ENCODE measurements around the gene ZBTB16.

The ZBTB16 gene

DNA sequence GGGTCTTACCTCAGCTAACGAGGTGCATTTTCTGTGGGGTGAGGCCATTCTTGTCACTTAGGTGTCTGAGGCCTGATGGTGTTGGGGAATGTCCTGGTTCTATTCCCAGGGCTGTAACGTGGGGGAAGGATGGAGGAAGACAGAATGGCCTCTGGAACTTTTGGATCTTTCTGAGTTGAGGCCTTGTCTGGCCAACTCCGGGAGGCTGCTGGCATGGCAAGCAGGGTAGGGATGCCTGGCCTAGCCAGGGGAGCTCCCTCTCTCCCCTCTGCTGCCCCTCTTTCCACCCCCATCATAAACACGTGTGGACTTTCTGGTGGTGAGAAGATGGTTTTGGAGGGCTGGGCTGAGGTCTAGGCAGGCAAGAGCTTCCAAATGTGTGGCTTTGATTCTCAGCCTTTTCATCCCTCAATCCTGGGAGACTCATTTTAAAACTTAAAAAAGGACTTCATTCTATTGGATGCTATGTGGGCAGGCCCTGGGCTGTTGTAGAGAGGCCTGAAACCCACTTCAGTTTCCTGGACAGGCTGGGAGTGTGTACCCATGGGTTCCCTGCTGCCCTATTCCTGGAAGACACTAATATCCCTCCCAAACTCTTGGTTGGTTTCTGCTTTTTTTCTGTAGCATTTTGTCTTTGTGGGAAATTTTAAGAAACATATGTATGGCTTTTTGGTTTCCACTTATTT lies 30.9 kb downstream of the ZBTB16 start:
- Histone ChIP-seq H3K4me1 (ENCODE audit: control insufficient read depth, low read depth, low read length) (no peaks in the 10 kb centered on the region), H3K79me2 (ENCODE audit: control insufficient read depth, insufficient read depth, low read length) (no peaks in the 10 kb centered on the region), H2BK5ac (ENCODE audit: low read length) (no peak overlapping the region), H3K79me1 (ENCODE audit: low read length) (no peaks in the 10 kb centered on the region), H2AK5ac (ENCODE audit: low read length) (no peak overlapping the region), H3K18ac (ENCODE audit: low read length) (no peak overlapping the region), H3K36me3 (ENCODE audit: control insufficient read depth, insufficient read depth, low read length) (no peaks in the 10 kb centered on the region), H3K9ac (ENCODE audit: low read length) (no peak overlapping the region), H3K4me3 (ENCODE audit: low read length) (no peak overlapping the region), H3K23ac (ENCODE audit: low read length) (no peak overlapping the region), H3K4me2 (ENCODE audit: low read length) (no peak overlapping the region), H3K27ac (ENCODE audit: low read depth, low read length) (no peak overlapping the region), H4K8ac (ENCODE audit: low read depth, low read length) (no peak overlapping the region), H3K56ac (ENCODE audit: low read length) (no peak overlapping the region), H2BK15ac (replicated peaks; ENCODE audit: low read depth) (no peak overlapping the region), H4K5ac (ENCODE audit: low read length) (no peak overlapping the region), H3K4ac (ENCODE audit: low read depth, low read length) (no peak overlapping the region), H2BK120ac (ENCODE audit: low read depth, low read length) (no peak overlapping the region), H3K27me3 (ENCODE audit: insufficient read depth, low read length, poor library complexity) (no peaks in the 10 kb centered on the region)
- no CpG with 5 or more reads among the region's 4 CpGs for WGBS (ENCODE audit: extremely low coverage, insufficient coverage, low lambda C conversion rate)
- no peak for DNase-seq

DNA sequence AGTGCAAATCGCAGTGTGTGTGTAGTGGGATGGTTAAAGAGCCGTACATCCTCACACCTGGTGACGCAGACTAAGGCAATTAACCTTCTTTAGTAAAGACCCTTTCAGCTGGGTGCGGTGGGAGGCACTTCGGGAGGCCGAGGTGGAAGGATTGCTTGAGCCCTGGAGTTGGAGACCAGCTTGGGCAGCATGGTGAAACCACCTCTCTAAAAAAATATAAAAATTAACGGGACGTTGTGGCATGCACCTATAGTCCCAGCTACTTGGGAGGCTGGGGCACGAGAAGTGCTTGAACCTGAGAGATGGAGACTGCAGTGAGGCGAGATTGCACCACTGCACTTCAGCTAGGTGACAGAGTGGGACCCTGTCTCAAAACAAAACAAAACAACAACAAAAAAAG lies 31.5 kb downstream of the ZBTB16 start:
- Histone ChIP-seq H3K36me3 (ENCODE audit: control insufficient read depth, insufficient read depth, low read length) (no peaks in the 10 kb centered on the region), H3K4me2 (ENCODE audit: low read length) (no peak overlapping the region), H3K4me1 (ENCODE audit: control insufficient read depth, low read depth, low read length) (peaks cover 2% of the 10 kb centered on the region), H3K56ac (ENCODE audit: low read length) (no peak overlapping the region), H3K27ac (ENCODE audit: low read depth, low read length) (no peak overlapping the region), H3K79me2 (ENCODE audit: control insufficient read depth, insufficient read depth, low read length) (no peaks in the 10 kb centered on the region), H2BK120ac (ENCODE audit: low read depth, low read length) (no peak overlapping the region), H3K4ac (ENCODE audit: low read depth, low read length) (no peak overlapping the region), H2AK5ac (ENCODE audit: low read length) (no peak overlapping the region), H2BK15ac (replicated peaks; ENCODE audit: low read depth) (no peak overlapping the region), H3K23ac (ENCODE audit: low read length) (no peak overlapping the region), H3K27me3 (ENCODE audit: insufficient read depth, low read length, poor library complexity) (no peaks in the 10 kb centered on the region), H4K8ac (ENCODE audit: low read depth, low read length) (no peak overlapping the region), H2BK5ac (ENCODE audit: low read length) (no peak overlapping the region), H3K4me3 (ENCODE audit: low read length) (no peak overlapping the region), H3K9ac (ENCODE audit: low read length) (no peak overlapping the region), H3K79me1 (ENCODE audit: low read length) (no peaks in the 10 kb centered on the region), H3K18ac (ENCODE audit: low read length) (no peak overlapping the region), H4K5ac (ENCODE audit: low read length) (no peak overlapping the region)
- WGBS (ENCODE audit: extremely low coverage, insufficient coverage, low lambda C conversion rate), result no CpG with 5 or more reads among the region's 10 CpGs
- no peak for DNase-seq

DNA sequence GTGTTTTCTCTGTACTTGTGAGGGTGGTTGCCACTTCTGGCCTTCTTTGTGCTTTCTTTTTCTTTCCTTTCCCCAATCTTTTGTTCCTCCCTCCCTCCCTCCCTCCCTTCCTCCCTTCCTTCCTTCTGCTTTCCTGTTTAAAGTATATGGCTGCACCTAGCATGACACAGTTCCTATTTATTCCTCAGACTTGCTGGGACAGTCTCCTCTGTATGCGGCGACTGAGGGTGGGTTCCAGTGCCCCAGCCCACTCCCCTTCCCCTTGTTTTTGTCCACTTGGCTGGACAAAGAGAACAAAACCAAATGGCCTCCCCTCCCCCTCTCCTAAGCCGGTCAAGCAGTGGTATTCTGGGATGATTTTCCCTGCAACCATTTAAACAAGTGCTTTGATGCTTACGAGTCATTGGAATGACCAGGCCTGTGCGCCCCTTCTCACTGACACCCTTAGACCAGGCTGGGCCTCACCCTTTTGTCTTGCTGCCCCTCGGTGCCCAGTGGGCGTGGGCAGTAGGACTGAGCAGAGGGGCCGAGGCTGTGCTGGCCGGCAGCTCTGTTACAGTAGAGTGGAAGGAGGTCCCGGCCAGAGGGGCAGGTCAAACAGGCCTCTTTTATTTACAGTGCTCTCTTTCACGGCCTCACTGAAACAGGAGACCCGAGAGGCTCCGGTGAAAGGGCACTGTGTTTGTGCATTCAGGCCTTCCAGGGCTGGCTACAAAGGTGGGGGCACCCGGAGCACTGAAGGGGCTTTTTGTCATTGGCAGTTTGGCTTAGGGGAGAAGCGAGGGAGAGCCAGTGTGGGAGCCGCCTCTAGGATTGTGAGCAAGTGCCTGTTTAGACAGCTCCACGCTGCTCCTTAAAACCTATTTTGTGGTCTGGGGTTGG lies 32.2 kb downstream of the ZBTB16 start:
- H3K23ac ChIP-seq (ENCODE audit: low read length), result no peak overlapping the region
- no peak overlapping the region for H2BK15ac ChIP-seq (replicated peaks; ENCODE audit: low read depth)
- H3K18ac ChIP-seq (ENCODE audit: low read length), result no peak overlapping the region
- no peak overlapping the region for H3K27ac ChIP-seq (ENCODE audit: low read depth, low read length)
- no peak overlapping the region for H3K56ac ChIP-seq (ENCODE audit: low read length)
- no peak overlapping the region for H2AK5ac ChIP-seq (ENCODE audit: low read length)
- no peak overlapping the region for H2BK120ac ChIP-seq (ENCODE audit: low read depth, low read length)
- H3K4me1 ChIP-seq (ENCODE audit: control insufficient read depth, low read depth, low read length), result peaks cover 2% of the 10 kb centered on the region
- H4K8ac ChIP-seq (ENCODE audit: low read depth, low read length), result no peak overlapping the region
- H4K5ac ChIP-seq (ENCODE audit: low read length), result no peak overlapping the region
- H3K4me3 ChIP-seq (ENCODE audit: low read length), result no peak overlapping the region
- no peak overlapping the region for H2BK5ac ChIP-seq (ENCODE audit: low read length)
- no peaks in the 10 kb centered on the region for H3K27me3 ChIP-seq (ENCODE audit: insufficient read depth, low read length, poor library complexity)
- no peak overlapping the region for H3K4ac ChIP-seq (ENCODE audit: low read depth, low read length)
- no peak for DNase-seq
- no peaks in the 10 kb centered on the region for H3K79me2 ChIP-seq (ENCODE audit: control insufficient read depth, insufficient read depth, low read length)
- no peaks in the 10 kb centered on the region for H3K79me1 ChIP-seq (ENCODE audit: low read length)
- H3K36me3 ChIP-seq (ENCODE audit: control insufficient read depth, insufficient read depth, low read length), result no peaks in the 10 kb centered on the region
- no CpG with 5 or more reads among the region's 17 CpGs for WGBS (ENCODE audit: extremely low coverage, insufficient coverage, low lambda C conversion rate)
- no peak overlapping the region for H3K4me2 ChIP-seq (ENCODE audit: low read length)
- H3K9ac ChIP-seq (ENCODE audit: low read length), result no peak overlapping the region

DNA sequence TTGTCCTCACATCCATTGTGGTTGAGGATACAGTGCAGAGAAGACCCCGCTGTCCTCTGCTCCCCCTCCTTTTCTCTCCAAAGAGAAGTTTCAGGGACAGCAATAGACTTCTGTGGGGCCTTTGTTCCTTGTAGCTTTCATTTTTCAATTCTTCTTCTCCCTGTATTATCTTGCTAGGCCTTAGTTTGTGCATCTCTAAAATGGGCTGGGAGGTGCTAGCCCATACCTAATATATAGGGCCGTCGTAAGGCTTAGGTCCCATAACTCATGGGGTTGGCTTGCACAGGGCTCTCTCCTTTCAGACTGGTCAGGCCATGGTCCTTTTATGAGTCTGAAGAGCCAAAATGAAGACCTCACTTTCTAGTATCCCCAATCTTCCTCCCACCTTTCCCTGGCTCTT lies 33.0 kb downstream of the ZBTB16 start:
- no peak overlapping the region for H3K18ac ChIP-seq (ENCODE audit: low read length)
- WGBS (ENCODE audit: extremely low coverage, insufficient coverage, low lambda C conversion rate), result no CpG with 5 or more reads among the region's 3 CpGs
- no peak overlapping the region for H4K8ac ChIP-seq (ENCODE audit: low read depth, low read length)
- no peak overlapping the region for H3K56ac ChIP-seq (ENCODE audit: low read length)
- no peaks in the 10 kb centered on the region for H3K27me3 ChIP-seq (ENCODE audit: insufficient read depth, low read length, poor library complexity)
- H3K23ac ChIP-seq (ENCODE audit: low read length), result no peak overlapping the region
- H3K4ac ChIP-seq (ENCODE audit: low read depth, low read length), result no peak overlapping the region
- H2BK120ac ChIP-seq (ENCODE audit: low read depth, low read length), result no peak overlapping the region
- H3K36me3 ChIP-seq (ENCODE audit: control insufficient read depth, insufficient read depth, low read length), result no peaks in the 10 kb centered on the region
- H3K4me2 ChIP-seq (ENCODE audit: low read length), result no peak overlapping the region
- no peak overlapping the region for H4K5ac ChIP-seq (ENCODE audit: low read length)
- no peak for DNase-seq
- H3K4me1 ChIP-seq (ENCODE audit: control insufficient read depth, low read depth, low read length), result peaks cover 2% of the 10 kb centered on the region
- H2BK15ac ChIP-seq (replicated peaks; ENCODE audit: low read depth), result no peak overlapping the region
- H2BK5ac ChIP-seq (ENCODE audit: low read length), result no peak overlapping the region
- H3K27ac ChIP-seq (ENCODE audit: low read depth, low read length), result no peak overlapping the region
- H3K9ac ChIP-seq (ENCODE audit: low read length), result no peak overlapping the region
- H3K79me1 ChIP-seq (ENCODE audit: low read length), result no peaks in the 10 kb centered on the region
- no peaks in the 10 kb centered on the region for H3K79me2 ChIP-seq (ENCODE audit: control insufficient read depth, insufficient read depth, low read length)
- H3K4me3 ChIP-seq (ENCODE audit: low read length), result no peak overlapping the region
- no peak overlapping the region for H2AK5ac ChIP-seq (ENCODE audit: low read length)

DNA sequence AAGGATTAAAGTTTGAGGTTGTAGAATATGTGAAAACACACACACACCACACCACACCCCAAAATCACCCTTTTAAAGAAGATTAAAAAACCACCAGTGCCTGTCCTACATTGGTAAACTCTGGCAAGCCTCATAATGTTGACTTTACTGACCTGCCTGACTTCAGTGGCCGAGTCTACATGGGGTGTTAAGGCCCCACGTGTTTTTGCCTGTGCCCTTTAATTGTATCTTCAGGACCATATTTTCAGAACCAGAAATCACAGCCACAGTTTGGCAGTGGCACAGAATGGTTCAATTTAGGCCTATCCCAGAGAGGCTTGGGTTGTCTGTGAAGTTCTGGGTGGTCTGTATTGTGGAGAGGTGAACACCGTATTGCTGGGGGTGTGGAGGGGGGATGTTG lies 33.4 kb downstream of the ZBTB16 start:
- no peak overlapping the region for H3K4ac ChIP-seq (ENCODE audit: low read depth, low read length)
- no peak overlapping the region for H2BK120ac ChIP-seq (ENCODE audit: low read depth, low read length)
- no peak overlapping the region for H4K5ac ChIP-seq (ENCODE audit: low read length)
- no peak overlapping the region for H3K23ac ChIP-seq (ENCODE audit: low read length)
- no peaks in the 10 kb centered on the region for H3K79me2 ChIP-seq (ENCODE audit: control insufficient read depth, insufficient read depth, low read length)
- H4K8ac ChIP-seq (ENCODE audit: low read depth, low read length), result no peak overlapping the region
- H3K9ac ChIP-seq (ENCODE audit: low read length), result no peak overlapping the region
- no peak overlapping the region for H2BK5ac ChIP-seq (ENCODE audit: low read length)
- H3K18ac ChIP-seq (ENCODE audit: low read length), result no peak overlapping the region
- no peak overlapping the region for H2AK5ac ChIP-seq (ENCODE audit: low read length)
- no CpG with 5 or more reads among the region's 3 CpGs for WGBS (ENCODE audit: extremely low coverage, insufficient coverage, low lambda C conversion rate)
- H3K4me1 ChIP-seq (ENCODE audit: control insufficient read depth, low read depth, low read length), result peaks cover 2% of the 10 kb centered on the region
- no peaks in the 10 kb centered on the region for H3K36me3 ChIP-seq (ENCODE audit: control insufficient read depth, insufficient read depth, low read length)
- no peak for DNase-seq
- H3K56ac ChIP-seq (ENCODE audit: low read length), result no peak overlapping the region
- H2BK15ac ChIP-seq (replicated peaks; ENCODE audit: low read depth), result no peak overlapping the region
- H3K27ac ChIP-seq (ENCODE audit: low read depth, low read length), result no peak overlapping the region
- H3K4me3 ChIP-seq (ENCODE audit: low read length), result no peak overlapping the region
- no peak overlapping the region for H3K4me2 ChIP-seq (ENCODE audit: low read length)
- no peaks in the 10 kb centered on the region for H3K27me3 ChIP-seq (ENCODE audit: insufficient read depth, low read length, poor library complexity)
- H3K79me1 ChIP-seq (ENCODE audit: low read length), result no peaks in the 10 kb centered on the region
